ENCODE results near the gene SCFD2.

DNA sequence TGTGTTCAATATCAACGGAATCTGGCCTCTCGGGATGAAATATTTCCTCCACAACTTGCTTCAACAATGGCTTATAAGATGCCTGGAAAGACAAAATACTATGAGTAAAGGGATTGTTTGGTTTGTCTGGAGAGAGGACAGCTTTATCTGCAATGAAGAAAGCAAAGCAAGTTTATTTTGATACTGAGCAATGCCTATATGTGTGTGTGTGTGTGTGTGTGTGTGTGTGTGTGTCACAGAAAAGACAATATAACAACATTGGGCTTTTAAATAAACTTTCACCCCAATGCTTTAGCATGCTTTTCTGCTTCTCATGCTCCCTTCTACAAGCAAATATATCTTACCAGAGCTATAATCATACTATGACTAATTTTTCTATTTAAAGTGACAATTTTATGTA, 458.4 kb downstream of the SCFD2 start:
- no peak for TF ChIP-seq TARDBP (IDR thresholded peaks at IDR 0.05)
- TF ChIP-seq ELF4 (IDR thresholded peaks at IDR 0.05) = no peak
- no peak for TF ChIP-seq SUZ12 (IDR thresholded peaks at IDR 0.05)
- TF ChIP-seq FOXM1 (IDR thresholded peaks at IDR 0.05; ENCODE audit: borderline replicate concordance) = no peak
- no peak for TF ChIP-seq FOXK2 (IDR thresholded peaks at IDR 0.05)
- TF ChIP-seq BHLHE40 (IDR thresholded peaks at IDR 0.05; ENCODE audit: borderline replicate concordance) = no peak
- TF ChIP-seq HDGF (IDR thresholded peaks at IDR 0.05; ENCODE audit: borderline replicate concordance) = no peak
- TF ChIP-seq ARNT (IDR thresholded peaks at IDR 0.05) = no peak
- no peak for TF ChIP-seq FOXA1 (IDR thresholded peaks at IDR 0.05)
- no peak for TF ChIP-seq CTBP1 (IDR thresholded peaks at IDR 0.05; ENCODE audit: borderline replicate concordance)
- TF ChIP-seq L3MBTL2 (conservative IDR thresholded peaks at IDR 0.05) = no peak
